GM12873 (cell line): ENCODE measurements around the gene RELT.

Source experiments
- CTCF ChIP-seq: IDR thresholded peaks from 2 replicates; pipeline ENCODE4 v1.5.1; 2012; ENCODE audit warnings: low read depth, mild to moderate bottlenecking, moderate library complexity, low read length, control low read depth; ENCODE audit not compliant: insufficient read depth; ENCODE audit errors: missing control alignments

Gene RELT

GRCh38 chr11:73343076-73343873, 32.9 kb upstream of the RELT start:
- TF ChIP-seq CTCF, result no peak

- TF ChIP-seq CTCF, result no peak
These were observed 32.0 kb upstream of the RELT start for GRCh38 chr11:73344191-73344607.

GRCh38 chr11:73345481-73346160, 30.6 kb upstream of the RELT start:
- no peak for TF ChIP-seq CTCF

GRCh38 chr11:73346186-73346935, 29.8 kb upstream of the RELT start:
- no peak for TF ChIP-seq CTCF

DNA sequence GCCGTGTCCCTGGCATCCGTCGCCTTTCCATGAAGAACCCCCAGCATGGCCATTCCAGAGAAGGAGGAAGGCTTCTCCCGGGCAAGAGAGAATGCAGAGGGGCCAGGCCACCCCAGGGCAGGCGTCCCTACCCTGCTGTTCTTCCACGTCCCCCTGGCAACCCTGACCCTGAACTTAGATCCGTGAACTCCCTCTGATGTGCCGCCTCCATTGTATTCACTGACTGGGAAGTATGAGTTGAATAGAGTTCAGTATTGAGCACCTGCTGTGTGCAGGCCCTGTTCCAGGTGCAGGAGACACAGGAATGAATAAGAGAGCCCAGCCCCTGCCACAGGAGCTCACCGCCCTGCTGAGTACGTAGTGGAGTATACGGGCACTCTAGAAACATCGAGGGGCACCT, 29.1 kb upstream of the RELT start:
- no peak for TF ChIP-seq CTCF

- no peak for TF ChIP-seq CTCF
These were observed 27.4 kb upstream of the RELT start for GRCh38 chr11:73348838-73349237.

DNA sequence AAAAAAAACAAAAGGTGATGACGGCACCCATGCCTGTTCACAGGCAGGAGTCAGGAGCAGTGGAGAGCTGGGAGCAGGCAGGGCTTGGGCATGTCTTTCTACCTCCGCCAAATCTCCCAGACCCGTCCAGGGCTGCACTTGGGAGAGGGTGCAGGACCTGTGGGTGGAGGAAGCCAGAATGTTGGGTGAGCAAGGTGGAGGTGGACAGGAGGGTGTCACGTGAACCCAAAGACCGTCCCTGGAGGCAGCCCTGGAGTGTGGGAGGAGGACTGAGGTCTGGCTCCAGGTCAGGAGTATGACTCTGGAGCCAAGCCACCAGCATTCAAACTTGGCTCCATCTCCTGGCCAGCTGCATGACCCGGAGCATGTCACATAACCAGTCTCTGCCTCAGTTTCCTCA, 26.6 kb upstream of the RELT start:
- no peak for TF ChIP-seq CTCF
